H1 (cell line): ENCODE results near the gene FANK1.

Experiments
- CBX5 ChIP-seq: fragments of 300-800, 300-1000 bp; sonication (generic); IDR thresholded peaks from 2 replicates; pipeline ENCODE4 v1.7.1; 2016; ENCODE audit warnings: antibody characterized with exemption, low read length, low read depth
- CTCF ChIP-seq, 3 experiments: IDR thresholded peaks; 1 replicate in 2 of 3; 2 replicates in 1 of 3; pipeline versions ENCODE4 v1.5.1 to v1.6.1; 2011; ENCODE audit warnings: low read length in 3 of 3, mild to moderate bottlenecking in 3 of 3, inconsistent platforms in 2 of 3, low read depth in 1 of 3, moderate library complexity in 1 of 3; ENCODE audit not compliant: insufficient read depth in 1 of 3; ENCODE audit errors: control extremely low read depth in 1 of 3
- EZH2 ChIP-seq: fragments of 200-600 bp; sonication (generic); IDR thresholded peaks from 2 replicates; pipeline ENCODE4 v1.7.1; 2012; ENCODE audit warnings: low read depth, mild to moderate bottlenecking, moderate library complexity, low read length, inconsistent platforms; ENCODE audit not compliant: severe bottlenecking
- GABPA ChIP-seq: IDR thresholded peaks from 2 replicates; pipeline ENCODE4 v1.6.1; 2011; ENCODE audit warnings: mild to moderate bottlenecking, low read length, moderate library complexity, borderline replicate concordance; ENCODE audit not compliant: insufficient read depth
- JUND ChIP-seq: IDR thresholded peaks from 2 replicates; pipeline ENCODE4 v1.6.1; 2011; ENCODE audit warnings: mild to moderate bottlenecking, improper control_type of control experiment, low read length
- KDM5A ChIP-seq: fragments of 200-600 bp; IDR thresholded peaks from 2 replicates; pipeline ENCODE4 v1.7.1; 2012; ENCODE audit warnings: mild to moderate bottlenecking, low read length, inconsistent platforms, mixed read lengths
- MAX ChIP-seq: IDR thresholded peaks from 2 replicates; pipeline ENCODE4 v1.6.1; 2012; ENCODE audit warnings: inconsistent platforms
- POLR2A ChIP-seq, 2 experiments: IDR thresholded peaks; 1 replicate in 1 of 2; 2 replicates in 1 of 2; pipeline ENCODE4 v1.6.1; 2011; ENCODE audit warnings: low read depth in 2 of 2, low read length in 2 of 2, mild to moderate bottlenecking in 2 of 2; ENCODE audit errors: control extremely low read depth in 1 of 2
- POLR2AphosphoS5 ChIP-seq: IDR thresholded peaks from 2 replicates; pipeline ENCODE4 v1.6.1; 2011; ENCODE audit warnings: low read depth, low read length
- RAD21 ChIP-seq, 2 experiments: IDR thresholded peaks in 1 of 2; conservative IDR thresholded peaks in 1 of 2; 2 replicates each; pipeline ENCODE4 v1.6.1; 2011; ENCODE audit warnings: low read depth in 2 of 2, low read length in 2 of 2, improper control_type of control experiment in 1 of 2, inconsistent platforms in 1 of 2, mild to moderate bottlenecking in 1 of 2, moderate library complexity in 1 of 2
- RXRA ChIP-seq: IDR thresholded peaks from 2 replicates; pipeline ENCODE4 v1.6.1; 2011; ENCODE audit warnings: low read depth, mild to moderate bottlenecking, low read length, moderate library complexity; ENCODE audit not compliant: insufficient read depth
- SP1 ChIP-seq: IDR thresholded peaks from 2 replicates; pipeline ENCODE4 v1.6.1; 2011; ENCODE audit warnings: low read depth, low read length
- SRF ChIP-seq: IDR thresholded peaks from 2 replicates; pipeline ENCODE4 v1.6.1; 2011; ENCODE audit warnings: mild to moderate bottlenecking, low read depth, low read length, moderate library complexity
- YY1 ChIP-seq: IDR thresholded peaks from 2 replicates; pipeline ENCODE4 v1.6.1; 2011; ENCODE audit warnings: low read depth, mild to moderate bottlenecking, low read length

- TF ChIP-seq POLR2A (IDR thresholded peaks at IDR 0.05; ENCODE audit: control extremely low read depth in 1 of 2, low read depth in 2 of 2, low read length in 2 of 2) (no peak), CTCF (IDR thresholded peaks at IDR 0.05; ENCODE audit: control extremely low read depth in 1 of 3, insufficient read depth in 1 of 3, low read depth in 1 of 3, low read length in 3 of 3) (no peak), CBX5 (no peak), JUND (no peak), EZH2 (no peak), RXRA (no peak), SP1 (no peak), MAX (no peak), SRF (no peak), RAD21 (IDR thresholded peaks at IDR 0.05 in 1 of 2, conservative IDR thresholded peaks at IDR 0.05 in 1 of 2; ENCODE audit: low read depth in 2 of 2, low read length in 2 of 2) (no peak), KDM5A (no peak), POLR2AphosphoS5 (no peak), GABPA (no peak), YY1 (no peak)
These were observed 155.8 kb downstream of the FANK1 start for GRCh38 chr10:126052171-126052570.
